NCI-H2171 treated with DMSO at 0.1 percent for 48 hours (cell line): ENCODE measurements around the gene GJC2.
"Not testable (repeated sequence)": the region's sequence is repeated elsewhere in the genome, so short reads cannot be mapped to it uniquely, and the experiment has no call there.

Experiments used
- DNase-seq: peaks from one replicate; lab custom pipeline; 2025; lab: John Stamatoyannopoulos, UW

Gene GJC2

GRCh38 chr1:228173528-228174481 lies 24.1 kb downstream of the GJC2 start:
- not testable (repeated sequence) for DNase-seq

- no peak for DNase-seq
Observed at GRCh38 chr1:228174482-228175315, 25.0 kb downstream of the GJC2 start.

DNA sequence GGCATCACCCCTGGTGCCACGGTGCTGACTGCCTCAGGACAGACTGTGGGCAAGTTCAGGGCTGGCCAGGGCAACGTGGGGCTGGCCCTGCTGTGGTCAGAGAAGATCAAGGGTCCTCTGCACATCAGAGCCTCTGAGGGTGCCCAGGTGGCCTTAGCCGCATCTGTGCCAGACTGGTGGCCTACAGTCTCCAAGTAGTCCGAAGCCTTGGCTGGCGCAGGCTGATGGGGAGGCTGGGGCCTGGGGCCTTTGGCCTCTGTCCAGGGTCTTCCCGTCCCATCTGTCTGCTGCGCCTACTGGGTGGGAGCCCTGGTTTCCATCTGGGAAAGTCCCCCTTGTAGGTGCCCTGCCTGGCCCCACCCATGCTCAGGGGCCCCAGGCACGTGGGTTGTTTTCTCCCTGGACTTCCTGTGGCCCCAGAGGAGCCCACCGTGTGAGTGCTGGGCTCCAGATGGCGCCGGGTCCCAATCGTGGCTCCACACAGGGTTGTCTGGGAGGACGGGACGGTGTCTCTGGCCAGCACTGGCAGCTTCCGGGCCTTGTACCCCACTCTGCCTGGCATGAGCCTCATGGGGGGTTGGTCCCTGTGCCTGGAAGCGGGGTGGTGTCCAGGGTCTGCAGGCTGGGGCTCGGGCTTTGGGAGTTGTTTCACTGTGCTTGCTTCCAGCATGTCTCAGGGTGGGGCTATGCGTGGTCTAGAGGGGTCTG lies 25.7 kb downstream of the GJC2 start:
- no peak for DNase-seq

DNA sequence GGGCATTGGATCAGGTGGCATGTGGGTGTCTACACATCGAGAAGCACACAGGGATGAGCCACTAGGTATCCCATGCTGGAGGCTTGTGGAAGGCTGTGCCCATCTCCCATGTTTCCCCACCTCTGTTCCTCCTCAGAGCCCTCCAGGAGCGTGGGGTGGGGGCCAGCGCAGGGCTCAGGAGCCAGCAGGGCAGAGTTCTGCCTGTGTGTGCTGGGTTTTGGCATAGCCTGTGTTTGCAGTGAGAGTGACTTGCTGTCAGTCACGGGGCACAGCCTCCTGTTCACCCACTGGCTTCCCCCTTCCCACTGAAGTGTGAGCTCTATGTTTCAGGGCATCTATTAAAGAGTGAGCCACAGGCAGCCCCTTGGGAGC lies 26.3 kb downstream of the GJC2 start:
- no peak for DNase-seq

GRCh38 chr1:228176461-228177182 lies 26.9 kb downstream of the GJC2 start:
- no peak for DNase-seq

GRCh38 chr1:228177183-228177475 lies 27.4 kb downstream of the GJC2 start:
- no peak for DNase-seq

DNA sequence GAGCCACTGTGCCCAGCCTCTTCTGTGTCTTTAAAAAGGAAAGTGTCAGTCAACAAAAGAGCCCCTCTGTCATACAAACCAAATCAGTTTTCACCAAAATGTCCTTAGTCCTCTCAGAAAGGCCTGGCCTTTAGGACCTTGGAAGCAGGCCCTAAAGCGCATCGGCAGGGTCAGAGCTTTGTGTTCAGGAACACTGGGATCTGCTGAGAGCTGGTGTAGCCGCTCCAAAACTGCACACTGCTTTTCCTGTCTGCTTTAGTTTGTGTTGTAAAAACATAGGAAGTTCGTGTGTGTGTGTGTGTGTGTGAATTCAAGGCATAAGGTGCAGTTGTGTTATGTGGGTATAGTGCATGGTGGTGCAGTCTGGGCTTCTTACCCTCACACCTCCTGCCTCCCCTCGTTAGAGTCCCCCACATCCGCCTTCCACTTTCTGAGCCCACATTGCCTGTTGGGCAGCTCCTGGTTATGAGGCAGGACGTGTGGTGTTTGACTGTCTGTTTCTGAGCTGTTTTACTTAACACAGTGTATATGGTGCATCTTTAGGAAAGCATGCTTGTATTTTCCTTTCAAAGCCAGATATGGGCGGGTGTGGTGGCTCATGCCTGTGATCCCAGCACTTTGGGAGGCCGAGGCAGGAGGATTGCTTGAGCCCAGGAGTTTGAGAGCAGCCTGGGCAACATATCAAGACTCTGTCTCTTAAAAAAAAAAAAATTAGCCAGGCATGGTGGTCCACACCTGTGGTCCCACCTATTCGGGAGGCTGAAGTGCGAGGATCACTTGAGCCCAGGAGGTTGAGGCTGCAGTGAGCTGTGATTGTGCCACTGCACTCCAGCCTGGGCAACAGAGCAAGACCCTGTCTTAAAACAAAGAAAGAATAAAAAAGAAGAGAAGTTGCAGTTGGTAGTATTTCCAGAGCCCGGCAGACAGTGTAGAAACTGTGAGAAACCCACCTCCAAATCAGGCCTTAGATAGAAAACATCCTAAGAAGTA lies 28.3 kb downstream of the GJC2 start:
- DNase-seq = no peak

DNA sequence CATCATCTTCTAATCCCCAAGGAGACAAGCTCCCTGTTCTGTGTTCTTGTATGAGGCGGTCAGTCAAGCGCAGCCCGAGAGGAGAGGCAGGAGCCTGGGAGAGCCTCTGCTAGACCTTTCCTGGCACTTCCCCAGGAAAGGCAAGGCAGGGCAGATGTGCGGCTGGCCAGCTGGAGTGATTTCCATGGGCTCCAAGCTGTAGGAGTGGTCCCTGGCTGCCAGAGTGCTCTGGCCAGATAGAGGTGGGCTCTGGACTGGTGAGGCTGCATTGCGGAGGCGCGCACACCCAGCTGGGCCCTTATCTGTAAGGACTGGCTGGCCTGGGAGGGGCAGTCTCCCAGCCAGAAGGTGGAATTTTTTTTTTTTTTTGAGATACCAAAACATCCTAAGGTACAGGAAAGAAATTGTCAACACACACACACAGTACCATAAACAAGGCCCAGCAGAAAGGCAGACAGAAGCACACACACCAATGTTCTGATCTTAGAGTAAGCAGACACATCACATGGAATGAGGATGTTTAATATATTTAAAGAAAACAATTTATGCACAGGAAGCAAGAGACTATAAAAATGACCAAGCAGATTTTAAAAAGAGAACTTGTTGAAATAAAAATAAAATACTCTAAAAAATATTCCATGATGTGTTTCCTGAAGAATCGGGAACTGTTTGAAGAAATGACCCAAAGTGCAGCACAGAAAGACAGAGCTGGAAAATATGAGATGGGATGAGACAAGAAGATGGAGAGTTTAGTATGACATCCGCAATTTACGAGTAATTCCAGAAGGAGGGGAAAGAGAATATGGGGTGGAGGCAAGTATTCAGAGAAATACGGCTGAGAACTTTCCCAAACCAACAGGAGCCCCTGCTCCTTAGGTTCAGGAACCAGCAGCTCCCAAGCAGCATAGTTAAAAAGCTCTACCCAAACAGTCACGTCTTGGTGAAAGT lies 29.3 kb downstream of the GJC2 start:
- DNase-seq = no peak

- DNase-seq = no peak
Observed at GRCh38 chr1:228180271-228180958, 30.7 kb downstream of the GJC2 start.

- no peak for DNase-seq
Observed at GRCh38 chr1:228180959-228181644, 31.4 kb downstream of the GJC2 start.

GRCh38 chr1:228181645-228182034 lies 31.9 kb downstream of the GJC2 start:
- no peak for DNase-seq

GRCh38 chr1:228182296-228183030 lies 32.7 kb downstream of the GJC2 start:
- DNase-seq = no peak

DNA sequence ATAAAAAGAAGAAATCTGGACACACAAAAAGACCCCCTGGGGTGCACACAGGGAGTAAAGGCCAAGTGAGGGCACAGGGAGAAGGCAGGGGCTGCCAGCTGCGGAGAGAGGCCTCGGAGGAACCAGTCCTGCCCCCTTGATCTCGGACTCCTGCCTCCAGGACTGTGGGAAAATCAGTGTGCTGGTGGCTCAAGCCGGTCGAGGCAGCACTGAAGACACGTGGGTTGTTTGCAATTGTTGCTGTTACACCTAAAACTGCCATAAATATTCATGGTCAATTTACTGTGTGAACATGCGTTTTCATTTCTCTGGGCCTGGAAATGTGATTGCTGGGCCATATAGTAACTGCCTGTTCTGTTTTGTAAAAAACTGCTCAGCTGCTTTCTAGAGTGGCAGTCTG lies 34.4 kb downstream of the GJC2 start:
- no peak for DNase-seq

DNA sequence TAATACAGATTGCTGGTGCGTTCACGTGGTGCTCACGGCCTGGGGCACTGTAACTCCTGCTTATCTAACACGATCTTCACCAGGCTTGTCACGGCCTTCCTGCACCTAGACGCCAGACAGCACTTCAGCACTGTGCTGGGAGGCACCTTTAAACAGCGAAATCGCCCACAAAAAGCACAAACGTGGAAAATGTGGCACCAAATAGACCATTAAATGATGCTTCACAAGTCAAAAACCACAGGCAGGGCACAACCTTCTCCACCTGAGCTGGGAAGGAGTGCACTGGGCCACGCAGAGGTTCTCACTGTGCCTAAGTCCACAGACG lies 35.9 kb downstream of the GJC2 start:
- no peak for DNase-seq

- DNase-seq = not testable (repeated sequence)
Observed at GRCh38 chr1:228188249-228188648, 38.5 kb downstream of the GJC2 start.

DNA sequence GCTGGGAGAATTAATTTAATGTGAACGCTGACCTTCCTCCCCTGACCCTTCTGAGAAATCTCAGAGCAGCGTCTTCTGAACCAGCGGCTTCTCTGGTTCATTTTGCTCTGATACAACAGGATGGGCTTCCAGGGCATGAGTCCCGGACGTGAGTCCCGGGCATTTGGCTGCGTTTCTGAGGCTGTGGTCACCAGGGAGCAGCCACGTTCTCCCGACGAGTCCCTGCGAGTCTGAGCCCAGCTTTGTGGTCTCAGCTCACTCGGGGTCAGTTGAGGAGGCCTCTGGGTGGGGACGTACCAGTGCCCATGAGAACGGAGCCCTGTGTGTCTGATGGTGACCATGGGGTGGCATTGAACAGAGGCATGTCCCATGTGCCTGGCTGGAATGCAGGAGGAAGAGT lies 40.5 kb downstream of the GJC2 start:
- DNase-seq = no peak

DNA sequence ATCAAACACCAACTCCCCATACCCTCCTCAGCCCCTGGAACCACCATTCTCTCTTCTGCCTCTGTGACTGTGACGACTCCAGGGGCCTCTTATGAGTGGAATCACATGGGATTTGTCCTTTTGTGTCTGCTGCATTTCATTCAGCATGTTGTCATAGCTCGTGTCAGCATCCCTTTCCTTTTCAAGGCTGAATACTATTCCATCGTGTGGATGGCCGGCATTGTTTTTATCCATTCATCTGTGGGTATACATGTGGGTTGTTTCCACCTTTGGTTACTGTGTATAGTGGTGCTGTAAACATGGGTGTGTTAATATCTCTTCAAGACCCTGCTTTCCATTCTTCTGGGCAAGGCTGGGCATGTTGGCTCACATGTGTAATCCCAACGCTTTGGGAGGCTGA lies 41.0 kb downstream of the GJC2 start:
- DNase-seq = no peak

DNA sequence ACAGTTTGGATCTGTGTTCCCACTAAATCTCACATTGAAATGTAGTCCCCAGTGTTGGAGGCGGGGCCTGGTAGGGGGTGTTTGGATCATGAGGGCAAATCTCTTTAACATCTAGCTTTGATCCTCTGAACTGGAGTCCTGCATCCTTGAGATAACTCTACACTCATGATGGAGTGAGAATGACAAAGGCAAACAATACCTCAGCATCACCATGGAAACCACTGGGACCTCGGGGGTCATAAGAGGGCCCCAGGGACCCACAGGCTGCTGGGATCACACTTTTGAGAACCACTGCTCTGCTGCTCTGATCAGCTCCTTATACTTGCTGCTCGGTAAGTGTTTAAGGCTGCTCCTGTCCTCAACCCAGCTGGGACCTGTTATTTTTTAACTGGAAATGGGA lies 44.7 kb downstream of the GJC2 start:
- no peak for DNase-seq
